GM18907 (cell line): ENCODE measurements around the gene CTNNA2.
A peak's percentile ranks its signal among the peaks of the same experiment; 100 is the strongest.

Experiments used
- ATAC-seq: cut with Tn5 transposase; IDR thresholded peaks from one replicate; pipeline ENCODE4 v1.9.1; 2021; ENCODE audit warnings: mild to moderate bottlenecking, moderate library complexity; ENCODE audit not compliant: unreplicated experiment

The CTNNA2 gene

DNA sequence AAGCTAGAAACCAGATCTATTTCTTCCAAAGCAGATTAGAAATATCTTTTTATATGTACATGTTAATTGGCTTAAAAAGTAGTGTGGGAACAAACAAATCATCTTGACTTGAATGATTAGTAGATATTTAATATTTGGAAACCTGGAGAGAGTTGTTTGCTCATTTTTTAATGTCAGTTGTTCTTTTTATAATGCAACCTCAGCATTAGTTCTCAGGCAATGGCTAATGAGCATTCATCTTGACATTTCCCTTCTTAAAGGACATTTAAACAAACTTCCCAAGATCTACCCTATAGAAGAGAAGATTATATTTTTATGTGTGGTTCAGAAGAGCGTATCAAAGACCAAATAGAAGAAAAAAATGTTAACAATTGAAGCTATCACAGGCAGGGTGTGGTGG lies 334.0 kb downstream of the CTNNA2 start:
- no peak for ATAC-seq

- no peak for ATAC-seq
Measured at GRCh38 chr2:79849241-79849640, 336.4 kb downstream of the CTNNA2 start.

DNA sequence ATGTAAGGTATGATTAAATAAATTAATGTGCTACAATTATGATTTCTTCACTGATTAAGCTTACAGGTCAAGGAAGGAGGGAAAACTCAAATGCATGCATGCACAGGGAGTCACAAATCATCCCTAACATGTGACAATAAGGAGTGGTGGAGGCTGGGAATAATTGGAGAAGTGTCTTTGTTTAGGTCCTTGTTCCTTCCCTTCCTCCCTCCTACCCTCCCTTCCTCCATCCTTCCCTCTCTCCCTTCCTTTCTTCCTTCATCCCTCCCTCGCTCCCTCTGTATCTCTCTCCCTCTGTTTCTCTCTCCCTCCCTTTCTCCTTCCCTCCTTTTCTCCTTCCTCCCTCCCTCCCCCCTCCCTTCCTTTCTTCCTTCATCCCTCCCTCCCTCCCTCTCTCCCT lies 337.1 kb downstream of the CTNNA2 start:
- no peak for ATAC-seq

DNA sequence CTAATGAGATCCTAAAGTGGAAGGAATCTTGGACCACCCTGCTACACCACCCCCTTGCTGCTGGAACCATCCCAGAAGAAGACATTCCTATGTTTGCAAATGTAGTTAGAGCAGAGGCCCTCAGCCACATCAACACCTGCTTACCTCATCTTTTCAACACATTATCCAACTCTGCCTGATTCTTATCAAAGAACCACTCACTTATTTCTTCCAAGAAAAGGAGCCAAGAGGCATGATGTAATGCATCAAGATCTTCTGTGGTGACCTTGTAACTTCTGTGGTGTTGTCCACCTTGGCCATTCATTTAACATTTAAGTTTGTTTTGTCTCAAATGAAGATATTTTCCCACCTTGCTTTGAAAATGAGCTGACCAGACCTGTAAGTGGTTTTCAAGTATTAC lies 338.1 kb downstream of the CTNNA2 start:
- ATAC-seq, result no peak

DNA sequence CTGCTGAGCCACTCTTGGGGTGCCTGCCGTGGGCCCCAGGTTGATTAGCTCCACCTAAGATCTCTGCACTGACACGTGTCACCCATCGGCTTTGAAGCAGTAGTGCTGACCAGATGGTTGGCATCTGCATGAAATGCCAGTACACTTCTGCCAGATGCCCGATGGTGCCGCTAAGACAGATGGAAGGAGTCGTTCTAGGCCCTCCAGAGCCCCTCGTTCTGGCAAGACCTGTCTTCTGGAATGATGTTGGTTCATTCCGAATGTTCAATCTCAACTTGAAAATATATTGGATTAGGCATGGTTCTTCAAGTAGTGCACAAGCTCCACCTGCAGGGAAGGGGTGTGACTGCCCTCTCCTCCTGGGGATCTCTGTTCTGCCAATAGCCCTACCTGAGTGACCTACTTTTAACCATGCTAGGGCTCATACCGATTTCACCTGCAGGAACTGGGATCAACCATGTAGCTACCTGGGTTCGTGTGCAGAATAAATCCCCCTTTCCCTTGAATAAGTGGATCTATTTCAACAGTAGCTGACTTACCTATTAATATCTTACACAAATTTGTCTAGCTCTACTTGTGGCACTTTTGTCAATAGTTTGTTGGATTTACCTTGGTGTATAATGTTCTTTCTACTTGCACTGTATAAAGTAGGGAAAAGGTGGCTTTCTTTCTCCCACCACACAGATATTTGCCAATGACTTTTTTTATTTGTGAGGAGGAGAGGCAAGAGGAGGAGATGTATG lies 342.6 kb downstream of the CTNNA2 start:
- ATAC-seq, result no peak

- ATAC-seq, result no peak
Measured at GRCh38 chr2:79857888-79858287, 345.0 kb downstream of the CTNNA2 start.

DNA sequence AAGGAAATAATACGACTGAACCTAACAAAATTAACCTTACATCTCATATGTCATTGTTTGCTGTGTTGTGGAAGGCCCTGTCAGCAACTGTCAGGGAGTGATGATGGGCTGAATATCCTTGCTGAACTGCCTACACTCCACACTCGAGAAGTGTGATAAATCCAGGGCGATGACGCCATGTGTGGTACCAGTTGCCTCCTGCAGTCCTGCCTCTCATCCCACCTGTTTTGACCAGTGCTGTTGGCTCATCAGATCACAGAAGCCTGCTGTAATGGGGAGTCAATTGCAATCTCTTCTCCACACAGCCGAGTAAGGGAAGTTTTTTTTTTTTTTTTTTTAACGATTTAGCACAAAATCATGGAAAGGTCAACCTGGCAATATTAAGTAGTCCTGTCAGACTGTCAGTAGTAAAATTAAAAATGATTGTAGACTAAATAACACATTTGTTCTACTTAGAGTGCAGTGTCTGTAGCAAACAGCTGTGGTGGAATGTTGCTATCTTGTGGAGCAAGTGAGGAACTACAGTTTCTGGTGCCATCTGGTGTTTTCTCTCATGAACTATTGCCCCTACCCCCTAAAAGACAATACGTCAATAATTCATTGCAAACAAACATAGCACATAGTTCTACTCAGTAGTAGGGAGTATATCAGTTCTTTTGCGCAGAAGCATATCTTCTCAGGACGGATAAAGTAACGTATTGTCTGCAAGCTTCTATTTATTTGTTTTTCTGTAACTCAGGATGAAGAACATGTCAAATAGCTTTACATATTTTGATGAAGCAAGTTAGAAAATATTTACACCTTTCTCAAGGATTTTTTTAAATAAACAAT lies 347.6 kb downstream of the CTNNA2 start:
- no peak for ATAC-seq

GRCh38 chr2:79861059-79861374 lies 348.2 kb downstream of the CTNNA2 start:
- ATAC-seq, result no peak

DNA sequence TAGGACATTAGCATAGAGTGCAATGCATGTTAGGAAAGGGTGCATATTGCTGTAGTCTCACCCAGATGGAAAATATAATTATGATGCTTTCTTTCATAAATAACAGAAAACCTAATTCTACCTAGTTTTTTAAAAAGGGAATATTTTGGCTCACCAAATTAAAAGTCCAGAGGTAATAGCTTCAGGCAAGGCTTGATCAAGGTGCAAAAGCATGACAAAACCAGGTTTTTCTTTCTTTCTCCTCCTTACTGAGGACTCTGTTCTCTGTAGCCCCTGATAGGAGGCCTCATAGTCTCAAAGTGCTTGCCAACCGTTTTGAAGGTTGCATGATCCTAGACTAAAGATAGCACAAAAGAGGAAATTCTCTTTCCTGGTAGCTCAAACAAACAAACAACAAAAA lies 349.9 kb downstream of the CTNNA2 start:
- no peak for ATAC-seq

DNA sequence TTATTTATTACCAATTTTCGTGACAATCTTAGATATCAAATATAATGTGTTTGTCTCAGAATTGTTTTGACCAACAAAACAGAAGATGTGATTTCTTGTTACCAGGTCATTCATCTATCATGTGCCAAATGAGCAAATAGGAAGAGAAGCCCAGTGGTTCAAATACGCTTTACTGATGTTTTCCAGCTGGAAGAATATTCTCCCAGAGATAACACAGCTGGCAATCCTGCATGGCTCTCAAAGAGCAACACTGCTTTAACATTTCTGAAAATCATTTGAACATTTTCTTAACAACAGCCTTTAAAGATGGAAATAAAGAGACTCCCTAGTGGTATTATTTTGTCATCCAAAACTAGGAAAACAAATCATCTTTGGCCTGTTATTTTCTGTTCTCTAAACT lies 359.8 kb downstream of the CTNNA2 start:
- no peak for ATAC-seq

DNA sequence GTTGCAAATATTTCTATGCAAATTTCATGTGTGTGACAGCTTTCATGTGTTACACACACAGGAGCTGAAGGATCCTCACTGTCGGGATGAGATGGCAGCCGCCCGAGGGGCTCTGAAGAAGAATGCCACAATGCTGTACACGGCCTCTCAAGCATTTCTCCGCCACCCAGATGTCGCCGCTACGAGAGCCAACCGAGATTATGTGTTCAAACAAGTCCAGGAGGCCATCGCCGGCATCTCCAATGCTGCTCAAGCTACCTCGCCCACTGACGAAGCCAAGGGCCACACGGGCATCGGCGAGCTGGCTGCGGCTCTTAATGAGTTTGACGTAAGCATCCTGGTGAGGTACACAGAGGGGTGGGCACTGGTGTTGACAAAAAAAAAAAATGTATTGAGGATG lies 361.2 kb downstream of the CTNNA2 start:
- no peak for ATAC-seq

- ATAC-seq, result no peak
Measured at GRCh38 chr2:79876430-79876829, 363.6 kb downstream of the CTNNA2 start.

GRCh38 chr2:79882548-79882947 lies 369.7 kb downstream of the CTNNA2 start:
- ATAC-seq, result no peak

GRCh38 chr2:79887747-79888374 lies 375.0 kb downstream of the CTNNA2 start:
- peak; percentile 73 for ATAC-seq

DNA sequence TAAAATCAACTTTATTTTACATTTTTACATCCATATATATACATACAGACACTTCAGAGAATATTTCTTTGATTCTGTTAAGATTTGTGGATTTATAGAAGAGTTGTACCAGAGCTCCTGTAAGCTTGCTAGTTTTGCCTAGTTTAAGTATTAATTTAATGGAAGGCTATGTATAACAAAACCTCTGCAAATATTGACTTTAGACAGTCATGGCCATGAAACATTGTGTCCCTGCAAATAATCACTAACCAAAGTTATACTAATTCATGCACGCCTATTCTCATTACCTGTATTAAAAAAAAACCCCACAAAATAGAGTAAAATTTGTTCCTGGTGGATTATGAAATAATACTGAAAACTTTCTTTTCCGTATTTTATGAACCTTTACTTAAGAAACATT lies 379.3 kb downstream of the CTNNA2 start:
- ATAC-seq, result no peak

- ATAC-seq, result no peak
Measured at GRCh38 chr2:79899196-79899595, 386.3 kb downstream of the CTNNA2 start.

- no peak for ATAC-seq
Measured at GRCh38 chr2:79901161-79901560, 388.3 kb downstream of the CTNNA2 start.

- no peak for ATAC-seq
Measured at GRCh38 chr2:79903222-79904000, 390.6 kb downstream of the CTNNA2 start.

DNA sequence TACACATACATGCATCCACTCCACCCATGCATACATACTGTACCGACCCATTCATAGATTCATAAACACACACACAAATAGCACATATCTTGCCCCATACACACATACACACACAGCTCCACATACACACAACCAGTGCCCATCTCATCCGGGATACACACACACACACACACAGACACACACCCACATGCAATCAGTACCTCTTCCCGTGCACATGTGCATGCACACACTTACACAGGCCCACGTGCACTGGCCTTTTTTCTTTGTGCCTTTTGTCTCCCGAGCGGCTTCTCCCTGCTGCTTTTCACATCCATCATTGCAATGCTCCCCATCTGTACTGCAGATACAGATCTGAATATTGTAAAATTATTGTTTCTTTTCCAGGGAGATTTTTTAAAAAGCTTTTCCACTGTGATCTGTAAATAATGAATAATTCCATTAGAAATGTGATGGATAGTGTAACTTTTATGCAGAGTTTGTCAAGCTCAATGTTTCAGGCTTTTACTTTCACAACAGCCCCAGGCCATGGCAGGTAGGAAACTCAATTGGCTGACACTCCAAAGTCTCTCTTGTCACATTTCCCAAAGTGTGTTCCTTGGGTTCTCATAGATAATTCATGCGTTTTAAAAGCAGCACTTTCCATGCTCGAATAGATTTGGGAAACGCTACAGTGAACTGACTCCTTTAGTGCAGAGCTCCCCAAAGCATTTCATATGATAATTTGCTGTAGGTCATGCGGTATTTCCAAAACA lies 393.5 kb downstream of the CTNNA2 start:
- ATAC-seq, result no peak

DNA sequence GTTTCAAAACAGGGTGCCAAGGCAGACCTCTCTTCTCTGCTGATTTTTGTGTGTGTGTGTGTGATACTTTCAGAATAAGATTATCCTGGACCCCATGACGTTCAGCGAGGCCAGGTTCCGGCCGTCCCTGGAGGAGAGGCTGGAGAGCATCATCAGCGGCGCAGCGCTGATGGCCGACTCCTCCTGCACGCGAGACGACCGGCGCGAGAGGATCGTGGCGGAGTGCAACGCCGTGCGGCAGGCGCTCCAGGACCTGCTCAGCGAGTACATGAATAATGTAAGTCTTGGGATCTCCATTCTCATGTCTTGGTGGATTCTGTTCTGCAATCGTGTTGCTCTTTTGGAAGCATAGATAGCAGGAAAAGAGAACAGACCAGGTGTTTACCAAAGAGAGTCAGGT lies 396.7 kb downstream of the CTNNA2 start:
- no peak for ATAC-seq

DNA sequence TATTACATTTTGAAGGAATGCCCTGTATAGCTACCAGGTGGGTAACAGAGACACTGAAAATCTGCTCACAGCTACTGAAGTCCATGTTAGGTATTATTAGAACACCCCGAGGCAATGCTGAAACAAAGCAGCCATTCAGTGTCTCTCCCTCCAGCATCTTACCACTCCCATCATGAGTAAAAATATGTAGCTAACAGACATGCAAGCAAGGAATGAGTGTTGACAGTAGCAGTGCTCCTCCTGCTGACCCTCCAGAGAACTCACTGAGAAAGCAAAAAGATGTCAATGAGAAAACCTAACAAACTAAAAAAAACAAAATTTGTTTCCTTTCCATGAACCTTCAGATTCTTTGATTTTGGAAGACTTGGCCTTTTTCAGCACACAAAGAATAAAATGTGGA lies 397.8 kb downstream of the CTNNA2 start:
- no peak for ATAC-seq
